T-cell (primary cell): Measurements from ENCODE around the gene CIITA. TPM values are rescaled to one million over a fixed set of nuclear protein-coding genes. Genes with fewer than 3 reads are reported as not detected.

Experiments
- ATAC-seq, 4 experiments: fragments of 200-7000 bp in 3 of 4; fragments of 150-1000 bp in 1 of 4; cut with Tn5 transposase; replicated peaks in 1 of 4; 1 replicate in 3 of 4; 2 replicates in 1 of 4; pipeline ENCODE4 v1.10.0; 2021; ENCODE audit warnings: moderate library complexity in 3 of 4, mild to moderate bottlenecking in 2 of 4, moderate number of reproducible peaks in 1 of 4
- CTCF ChIA-PET, 2 donors: fragments of 300-600 bp; sonication (Branson Sonifier 250); formaldehyde crosslinking; loops; one replicate each; lab custom pipeline; 2022; ENCODE audit warnings: antibody characterized with exemption in 2 of 2; lab: Charles Lee
- POLR2A ChIA-PET, 2 donors: fragments of 300-600 bp; sonication (Branson Sonifier 250); formaldehyde crosslinking; loops; one replicate each; lab custom pipeline; 2022; ENCODE audit warnings: antibody characterized with exemption in 2 of 2; lab: Charles Lee
- DNase-seq, 35 experiments: peaks; one replicate each; pipeline versions ENCODE4 v3.0.0 to v3.0.0-alpha.2; 2013 to 2023
- H3K27ac ChIP-seq: one replicate; pipeline ENCODE4 v1.5.1; 2013; ENCODE audit warnings: low read length
- H3K27me3 ChIP-seq, 2 experiments: replicated peaks in 1 of 2; 1 replicate in 1 of 2; 2 replicates in 1 of 2; pipeline versions ENCODE4 v1.6.1 to v1.7.0; 2013; ENCODE audit warnings: low read length in 1 of 2, mixed read lengths in 1 of 2; ENCODE audit not compliant: control insufficient read depth in 2 of 2, insufficient read depth in 2 of 2; ENCODE audit errors: extremely low read depth in 1 of 2
- H3K36me3 ChIP-seq, 2 donors: 1 replicate in 1 of 2; 2 replicates in 1 of 2; pipeline versions ENCODE4 v1.6.1 to v1.7.0; 2013; ENCODE audit warnings: low read length in 1 of 2; ENCODE audit not compliant: control insufficient read depth in 2 of 2, insufficient read depth in 1 of 2; ENCODE audit errors: extremely low read depth in 1 of 2
- H3K4me1 ChIP-seq, 2 experiments: 1 replicate in 1 of 2; 2 replicates in 1 of 2; pipeline versions ENCODE4 v1.6.1 to v1.7.0; 2013; ENCODE audit warnings: low read length in 2 of 2, mixed read lengths in 1 of 2; ENCODE audit not compliant: insufficient read depth in 2 of 2, control insufficient read depth in 1 of 2; ENCODE audit errors: extremely low read depth in 1 of 2
- H3K4me3 ChIP-seq, 2 donors: 1 replicate in 1 of 2; 2 replicates in 1 of 2; pipeline versions ENCODE4 v1.5.1 to v1.7.0; 2013; ENCODE audit warnings: mild to moderate bottlenecking in 2 of 2, low read length in 1 of 2, moderate library complexity in 1 of 2; ENCODE audit not compliant: control insufficient read depth in 1 of 2; ENCODE audit errors: extremely low read depth in 1 of 2
- H3K9me3 ChIP-seq: 2 replicates; pipeline ENCODE4 v1.7.0; 2013
- H3K27ac Mint-ChIP-seq, 2 donors: one replicate each; pipeline ENCODE4 v1.8.0; 2020 to 2021; ENCODE audit warnings: mild to moderate bottlenecking in 2 of 2, mixed read lengths in 2 of 2
- H3K27me3 Mint-ChIP-seq, 2 donors: one replicate each; pipeline ENCODE4 v1.8.0; 2021 to 2022; ENCODE audit warnings: mixed read lengths in 2 of 2
- H3K36me3 Mint-ChIP-seq: one replicate; pipeline ENCODE4 v1.8.0; 2021; ENCODE audit warnings: mixed read lengths
- H3K4me1 Mint-ChIP-seq, 3 donors: one replicate each; pipeline ENCODE4 v1.8.0; 2020 to 2022; ENCODE audit warnings: mixed read lengths in 3 of 3, mild to moderate bottlenecking in 1 of 3
- H3K4me3 Mint-ChIP-seq, 3 donors: one replicate each; pipeline ENCODE4 v1.8.0; 2020 to 2022; ENCODE audit warnings: mild to moderate bottlenecking in 3 of 3, mixed read lengths in 3 of 3, moderate library complexity in 3 of 3
- H3K9me3 Mint-ChIP-seq, 3 donors: one replicate each; pipeline ENCODE4 v1.8.0; 2020 to 2022; ENCODE audit warnings: mixed read lengths in 3 of 3
- WGBS: methylation state at CpG from one replicate; pipeline ENCODE4 v1.1.5; 2013; ENCODE audit warnings: missing lambda C conversion rate; ENCODE audit not compliant: insufficient coverage; 5-methylcytosine and 5-hydroxymethylcytosine counted together
- total RNA-seq, 35 experiments: library from RNA in 6 of 35; stranded (reverse) in 6 of 35; fragments of 120-200 nt in 1 of 35; gene quantifications; one replicate each; pipeline versions ENCODE4 v1.2.1 to v1.2.4 and lab custom pipeline; 2013 to 2026

Gene CIITA
- total RNA-seq, 5 donors from 2014 or later (not counting 1 experiment from before 2014, with no cell fraction given): 10.5 to 36.7 (median 12.5) TPM

DNA sequence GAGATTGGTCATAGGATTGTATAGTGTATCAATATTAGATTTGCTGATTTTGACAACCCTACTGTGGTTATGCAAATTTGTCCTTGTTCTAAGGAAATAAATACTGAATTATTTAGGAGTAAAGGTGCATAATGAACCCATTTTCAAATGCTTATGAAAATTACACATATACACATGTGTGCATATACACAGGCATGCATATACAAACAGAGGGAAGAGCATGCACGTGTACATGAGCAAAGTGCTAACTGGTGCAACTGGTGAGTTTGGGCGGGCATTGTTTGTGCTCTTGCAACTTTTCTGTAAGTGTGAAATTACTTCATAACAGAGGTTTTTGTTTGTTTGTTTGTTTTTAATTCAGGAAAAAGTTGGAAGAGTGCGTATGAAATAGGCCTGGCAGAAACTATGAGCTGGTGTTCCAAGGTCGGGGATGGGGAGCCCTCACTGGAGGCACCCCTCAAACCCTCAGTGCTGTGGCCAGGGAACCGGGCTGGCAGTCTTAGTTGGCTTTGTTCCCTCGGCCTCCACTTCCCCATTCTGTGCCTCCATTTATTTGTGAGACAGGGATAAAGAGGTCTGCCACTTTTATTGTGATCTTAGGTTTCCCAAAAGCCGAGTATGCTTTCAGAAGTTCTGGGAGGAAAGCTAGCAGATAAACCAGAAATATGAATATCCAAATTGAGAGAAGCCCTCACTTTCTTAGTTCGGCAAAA is 59.4 kb downstream of the CIITA start:
- H3K9me3 ChIP-seq: no peaks in the 10 kb centered on the region
- H3K9me3 Mint-ChIP-seq: no peaks in the 10 kb centered on the region
- ChIA-PET POLR2A (interaction anchor here in 1 of 2 donors (0.6 kb wide), 1 partner anchor 600 kb away, joined by 7 read pairs; no protein-coding TSS in a partner anchor), CTCF (interaction anchor here in 1 of 2 donors (1.1 kb wide), 1 partner anchor 14 kb away, joined by 3 read pairs; no protein-coding TSS in a partner anchor)
- peak overlapping the region in 2 of 3 donors; percentile 24 to 94 for H3K4me3 Mint-ChIP-seq
- peaks cover 12% of the 10 kb centered on the region for H3K36me3 Mint-ChIP-seq
- ATAC-seq (no peak), DNase-seq (no peak)
- no peaks in the 10 kb centered on the region for H3K27me3 ChIP-seq
- H3K27me3 Mint-ChIP-seq: no peaks in the 10 kb centered on the region
- H3K4me3 ChIP-seq: no peak overlapping the region
- peaks cover 83 to 89% (median 86%) of the 10 kb centered on the region in 3 donors for H3K4me1 Mint-ChIP-seq
- peak overlapping the region in 1 of 2 donors; percentile 4 for H3K27ac Mint-ChIP-seq
- peaks cover 35 to 68% of the 10 kb centered on the region in 2 experiments for H3K4me1 ChIP-seq
- peaks cover 14 to 16% of the 10 kb centered on the region in 2 donors for H3K36me3 ChIP-seq
- H3K27ac ChIP-seq: no peak overlapping the region
- WGBS: 87% methylated on average over 3 of the region's 8 CpGs

DNA sequence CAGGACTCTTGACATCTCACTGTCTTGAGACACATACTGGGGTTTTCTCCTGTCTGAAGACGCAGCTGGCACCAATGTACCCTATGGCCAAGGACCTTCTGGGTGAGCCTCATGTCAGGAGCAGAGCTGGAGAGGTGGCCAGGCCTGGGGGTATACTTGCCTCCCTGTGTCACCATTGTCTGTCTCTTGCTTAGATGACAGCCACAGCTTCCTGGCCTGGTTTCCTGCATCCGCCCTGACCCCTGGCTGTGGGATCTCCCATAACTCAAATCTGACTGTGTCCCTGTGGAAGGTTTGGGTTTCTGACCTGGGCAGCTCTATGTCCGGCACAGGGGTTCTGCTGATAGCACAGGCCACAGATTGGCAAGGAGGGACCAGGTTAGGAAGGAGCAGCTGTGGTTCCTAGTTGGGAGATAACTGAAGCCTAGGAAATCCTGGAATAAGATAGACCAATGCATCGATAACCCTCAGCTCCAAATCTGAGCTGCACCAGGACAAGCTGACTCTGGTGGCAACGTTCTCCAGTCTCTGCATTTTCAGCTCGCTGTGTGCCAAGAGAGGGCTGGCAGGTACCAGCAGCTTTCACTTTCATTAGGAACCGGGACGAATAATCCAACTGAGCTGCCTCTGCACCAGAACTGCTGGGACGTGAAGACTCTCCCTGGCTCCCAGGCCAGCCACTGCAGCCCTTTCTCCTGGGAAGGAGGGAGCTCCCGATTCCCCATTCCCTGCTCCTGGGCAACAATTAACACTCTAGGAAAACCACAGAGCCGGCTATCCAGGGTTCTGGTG is 60.3 kb downstream of the CIITA start:
- H3K27me3 Mint-ChIP-seq: no peaks in the 10 kb centered on the region
- ATAC-seq (no peak), DNase-seq (peak in 1 of 35 experiments; percentile 29)
- CTCF ChIA-PET: interaction anchor here in 1 of 2 donors (1.1 kb wide), 1 partner anchor 13 kb away, joined by 3 read pairs; no protein-coding TSS in a partner anchor
- POLR2A ChIA-PET: interaction anchor here (0.5 to 0.6 kb wide), 4 partner anchors 248 to 1846 kb away, joined by 4 to 7 read pairs (median 6); partner anchors contain the start of gene HAPSTR1 (in 1 of the 2)
- H3K9me3 Mint-ChIP-seq: no peaks in the 10 kb centered on the region
- peak overlapping the region; percentile 52 to 71 for H3K27ac Mint-ChIP-seq
- Histone ChIP-seq H3K27ac (no peak overlapping the region), H3K36me3 (peaks cover 11 to 14% of the 10 kb centered on the region in 2 donors), H3K27me3 (no peaks in the 10 kb centered on the region), H3K9me3 (no peaks in the 10 kb centered on the region), H3K4me1 (peaks cover 35 to 70% of the 10 kb centered on the region in 2 experiments), H3K4me3 (peak overlapping the region in 1 of 2 donors; percentile 31)
- WGBS: 49% methylated on average over 7 of the region's 11 CpGs
- peak overlapping the region; percentile 86 to 94 (median 91) for H3K4me3 Mint-ChIP-seq
- H3K36me3 Mint-ChIP-seq: peaks cover 11% of the 10 kb centered on the region
- peaks cover 82 to 86% (median 82%) of the 10 kb centered on the region in 3 donors for H3K4me1 Mint-ChIP-seq

DNA sequence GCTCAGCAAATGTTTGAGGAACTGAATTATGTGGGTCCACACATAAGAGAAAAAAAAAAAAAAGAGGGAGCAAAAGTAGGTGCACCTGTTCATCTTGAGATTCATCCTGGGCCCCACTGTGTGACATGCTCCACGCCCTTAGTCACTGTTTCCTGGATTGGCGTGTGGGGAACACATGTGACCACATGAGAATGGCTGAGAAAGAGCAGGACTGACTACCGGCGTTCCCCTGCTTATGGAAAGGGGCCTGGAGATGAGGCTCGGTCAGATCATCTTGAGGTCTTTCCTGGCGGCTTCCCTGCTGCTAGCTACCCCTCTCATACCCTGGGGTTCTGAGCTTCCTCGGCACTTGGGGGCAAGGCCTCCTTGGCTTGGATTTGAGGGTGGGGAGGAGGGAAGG is 61.3 kb downstream of the CIITA start:
- 0% methylated on average over 2 of the region's 7 CpGs for WGBS
- ChIA-PET POLR2A (no interaction called here), CTCF (interaction anchor here in 1 of 2 donors (0.6 kb wide), 1 partner anchor 26 kb away, joined by 3 read pairs; no protein-coding TSS in a partner anchor)
- peak overlapping the region; percentile 46 to 54 for H3K27ac Mint-ChIP-seq
- H3K4me3 Mint-ChIP-seq: peak overlapping the region; percentile 86 to 94 (median 91)
- H3K27me3 Mint-ChIP-seq: no peaks in the 10 kb centered on the region
- peaks cover 84 to 88% (median 85%) of the 10 kb centered on the region in 3 donors for H3K4me1 Mint-ChIP-seq
- ATAC-seq (no peak), DNase-seq (peak in 1 of 35 experiments; percentile 40)
- H3K9me3 Mint-ChIP-seq: no peaks in the 10 kb centered on the region
- Histone ChIP-seq H3K4me1 (peaks cover 35 to 71% of the 10 kb centered on the region in 2 experiments), H3K4me3 (no peak overlapping the region), H3K27me3 (no peaks in the 10 kb centered on the region), H3K9me3 (no peaks in the 10 kb centered on the region), H3K36me3 (peaks cover 4 to 12% of the 10 kb centered on the region in 2 donors), H3K27ac (no peak overlapping the region)
- peaks cover 11% of the 10 kb centered on the region for H3K36me3 Mint-ChIP-seq

DNA sequence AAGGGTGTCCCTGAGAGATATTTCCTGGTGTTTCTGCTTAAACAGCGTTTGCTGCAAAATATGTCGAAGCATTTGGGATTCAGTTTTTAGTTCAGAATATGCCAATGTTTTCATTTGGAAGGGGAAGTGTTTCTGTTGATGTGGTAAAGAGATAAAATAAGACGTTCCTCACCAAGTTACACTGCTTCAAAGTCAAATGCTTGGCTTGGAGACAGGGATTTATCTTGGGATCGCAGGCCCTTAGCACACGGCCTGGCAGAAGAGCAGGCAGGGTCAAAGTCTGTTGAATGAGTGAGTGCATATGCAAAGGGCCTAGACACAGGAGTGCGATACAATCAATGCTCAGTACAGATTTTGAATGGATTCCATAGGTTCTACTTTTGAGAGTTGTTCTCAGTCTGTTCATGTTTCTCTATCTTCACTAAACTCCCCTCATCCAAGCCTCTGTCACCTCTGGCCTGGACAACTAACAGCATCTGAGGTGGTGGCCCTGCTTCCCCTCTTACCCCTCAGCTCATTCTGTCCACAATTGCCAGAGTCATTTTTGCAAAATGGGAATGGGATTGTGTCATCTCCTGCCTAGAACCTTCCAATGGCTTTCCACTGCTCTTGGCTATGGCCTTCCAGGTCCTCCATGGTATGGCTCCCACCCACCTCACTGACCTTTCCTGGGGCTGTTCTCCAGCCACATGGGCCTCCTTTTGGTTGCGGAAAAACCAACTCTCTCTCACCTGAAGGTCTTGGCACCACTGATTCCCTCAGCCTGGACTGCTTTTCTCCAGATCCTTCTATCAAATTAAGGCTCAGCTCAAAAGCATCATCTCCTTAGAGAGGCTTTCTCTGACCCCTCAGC is 62.0 kb downstream of the CIITA start:
- Histone ChIP-seq H3K36me3 (peaks cover 0 to 5% of the 10 kb centered on the region in 2 donors), H3K9me3 (no peaks in the 10 kb centered on the region), H3K4me1 (peaks cover 36 to 69% of the 10 kb centered on the region in 2 experiments), H3K4me3 (peak overlapping the region in 1 of 2 donors; percentile 17), H3K27ac (no peak overlapping the region), H3K27me3 (no peaks in the 10 kb centered on the region)
- Mint-ChIP-seq H3K4me1 (peaks cover 83 to 84% (median 83%) of the 10 kb centered on the region in 3 donors), H3K4me3 (peak overlapping the region; percentile 86 to 94 (median 91)), H3K36me3 (peaks cover 6% of the 10 kb centered on the region), H3K9me3 (no peaks in the 10 kb centered on the region), H3K27me3 (no peaks in the 10 kb centered on the region), H3K27ac (peak overlapping the region; percentile 46 to 54)
- 85% methylated on average over 5 of the region's 7 CpGs for WGBS
- ChIA-PET CTCF (interaction anchor here in 1 of 2 donors (0.6 kb wide), 1 partner anchor 25 kb away, joined by 3 read pairs; no protein-coding TSS in a partner anchor), POLR2A (interaction anchor here in 1 of 2 donors (0.5 kb wide), 1 partner anchor 808 kb away, joined by 3 read pairs; no protein-coding TSS in a partner anchor)
- no peak for DNase-seq
- ATAC-seq: no peak

DNA sequence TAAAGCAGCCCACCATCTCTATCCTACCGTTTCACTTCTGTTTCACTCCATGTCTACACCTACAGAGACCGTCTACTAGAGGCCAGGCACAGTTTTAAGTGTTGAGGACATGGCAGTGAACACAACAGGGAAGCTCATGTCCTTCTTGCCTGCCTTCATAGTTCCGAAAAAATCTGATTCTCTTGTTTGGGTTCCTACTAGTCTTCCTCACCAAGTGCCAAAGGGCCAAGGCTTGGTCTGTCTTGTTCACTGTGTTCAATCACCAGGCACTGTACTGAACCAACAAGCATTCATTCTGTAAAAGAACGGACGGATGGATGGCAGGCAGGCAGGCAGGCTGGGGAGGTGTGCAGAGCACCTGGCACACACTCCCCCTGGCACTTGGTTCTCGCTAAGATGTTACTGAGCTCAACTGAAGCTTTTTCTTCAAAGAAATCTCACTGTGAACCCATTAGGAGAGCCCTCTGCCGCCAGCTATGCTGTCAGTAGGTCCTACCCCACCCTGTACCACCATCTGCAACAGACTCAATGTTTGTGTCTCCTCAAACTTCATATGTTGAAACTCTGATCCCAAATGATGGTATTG is 62.7 kb downstream of the CIITA start:
- ChIA-PET CTCF (interaction anchor here in 1 of 2 donors (1.5 kb wide), 1 partner anchor 23 kb away, joined by 7 read pairs; no protein-coding TSS in a partner anchor), POLR2A (interaction anchor here in 1 of 2 donors (0.5 kb wide), 1 partner anchor 807 kb away, joined by 3 read pairs; no protein-coding TSS in a partner anchor)
- DNase-seq (no peak), ATAC-seq (no peak)
- 85% methylated on average over 7 of the region's 7 CpGs for WGBS
- H3K4me3 ChIP-seq: peak overlapping the region in 1 of 2 donors; percentile 41
- Mint-ChIP-seq H3K27me3 (no peaks in the 10 kb centered on the region), H3K36me3 (peaks cover 5% of the 10 kb centered on the region), H3K9me3 (no peaks in the 10 kb centered on the region), H3K4me1 (peaks cover 77 to 81% (median 81%) of the 10 kb centered on the region in 3 donors), H3K27ac (peak overlapping the region; percentile 54 to 74), H3K4me3 (peak overlapping the region; percentile 86 to 94 (median 91))
- H3K36me3 ChIP-seq: no peaks in the 10 kb centered on the region
- H3K27me3 ChIP-seq: no peaks in the 10 kb centered on the region
- peaks cover 36 to 67% of the 10 kb centered on the region in 2 experiments for H3K4me1 ChIP-seq
- no peak overlapping the region for H3K27ac ChIP-seq
- H3K9me3 ChIP-seq: no peaks in the 10 kb centered on the region
